Urothelium cell line (cell line): ENCODE measurements around the gene NT5C1A.

ENCODE experiments used
- DNase-seq: peaks from one replicate; pipeline ENCODE4 v3.0.0; 2011; ENCODE audit warnings: low spot score, mixed read lengths
- FAIRE-seq: peaks from 2 replicates; lab custom pipeline; 2011; peaks lifted over from hg19 to GRCh38; lab: Jason Lieb, UNC

Gene NT5C1A

GRCh38 chr1:39663559-39663958 lies 8.3 kb downstream of the NT5C1A start:
- FAIRE-seq, result no peak
- no peak for DNase-seq

- DNase-seq (no peak), FAIRE-seq (no peak)
These were observed 9.0 kb downstream of the NT5C1A start for GRCh38 chr1:39662861-39663260.

DNA sequence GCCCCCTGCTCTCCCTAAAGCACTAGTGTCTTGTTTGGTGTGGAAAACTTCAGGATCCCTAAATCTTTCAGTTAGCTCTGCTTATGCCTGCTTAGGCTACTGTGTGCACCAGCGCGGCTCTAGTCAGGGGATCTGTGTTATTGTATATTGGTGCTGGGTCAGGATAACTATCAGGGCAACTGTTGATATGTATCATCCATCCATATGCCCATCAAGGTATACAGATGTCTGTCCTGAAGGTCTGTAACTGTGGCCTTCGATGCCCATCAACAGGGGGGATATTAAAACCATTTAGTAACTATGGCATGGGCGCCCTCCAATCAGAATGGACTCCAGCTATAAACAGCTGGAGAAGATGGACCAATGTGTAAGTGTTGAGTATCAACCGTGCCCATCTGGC lies 12.4 kb downstream of the NT5C1A start:
- no peak for DNase-seq
- no peak for FAIRE-seq

DNA sequence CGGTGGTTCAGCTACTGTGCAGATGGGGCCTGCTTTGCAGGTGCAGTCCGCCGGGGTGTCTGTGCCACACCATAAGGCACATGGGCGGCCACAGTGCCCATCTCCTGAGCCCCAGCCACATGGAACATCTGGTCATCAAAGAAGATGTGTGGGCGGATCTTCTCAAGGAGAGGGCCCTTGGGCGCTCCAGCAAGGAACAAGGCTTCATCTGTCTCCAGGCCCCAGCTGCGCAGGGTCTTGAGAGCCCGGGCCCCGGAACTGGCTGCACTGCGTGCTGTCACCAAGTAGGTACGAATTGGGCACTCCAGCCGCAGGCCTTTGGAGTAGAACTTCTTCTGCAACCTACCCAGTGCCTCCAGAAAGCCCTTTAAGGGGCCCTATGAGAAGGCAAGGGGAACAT lies 12.8 kb downstream of the NT5C1A start:
- FAIRE-seq (no peak), DNase-seq (no peak)

DNA sequence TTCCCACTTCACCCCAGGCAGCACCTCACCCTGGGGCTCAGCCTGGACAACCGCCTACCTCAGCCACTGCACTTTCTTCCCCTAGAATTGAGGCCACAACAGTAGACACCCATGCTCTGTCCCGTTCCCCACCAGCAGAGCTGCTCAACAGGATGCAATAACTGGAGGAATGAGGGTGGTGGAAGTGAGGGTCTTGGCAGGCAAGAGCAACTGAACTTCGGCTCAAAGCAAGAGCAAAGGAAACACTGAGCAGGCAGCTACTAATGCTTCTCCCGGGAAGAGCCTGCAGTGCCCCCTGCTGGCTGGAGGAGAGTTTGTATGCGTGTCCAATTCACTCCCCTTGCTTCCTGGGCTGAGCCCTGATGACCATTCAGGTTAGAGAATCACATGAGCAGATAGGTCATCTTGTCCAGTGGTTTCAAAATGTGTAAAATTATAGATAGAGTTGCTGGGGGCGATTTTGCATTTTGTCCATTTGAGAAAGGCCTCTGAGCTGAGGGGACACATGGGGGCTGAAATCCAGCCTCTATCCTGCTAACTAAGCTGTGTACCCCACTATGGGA lies 13.9 kb downstream of the NT5C1A start:
- FAIRE-seq (no peak), DNase-seq (peak; percentile 73)

DNA sequence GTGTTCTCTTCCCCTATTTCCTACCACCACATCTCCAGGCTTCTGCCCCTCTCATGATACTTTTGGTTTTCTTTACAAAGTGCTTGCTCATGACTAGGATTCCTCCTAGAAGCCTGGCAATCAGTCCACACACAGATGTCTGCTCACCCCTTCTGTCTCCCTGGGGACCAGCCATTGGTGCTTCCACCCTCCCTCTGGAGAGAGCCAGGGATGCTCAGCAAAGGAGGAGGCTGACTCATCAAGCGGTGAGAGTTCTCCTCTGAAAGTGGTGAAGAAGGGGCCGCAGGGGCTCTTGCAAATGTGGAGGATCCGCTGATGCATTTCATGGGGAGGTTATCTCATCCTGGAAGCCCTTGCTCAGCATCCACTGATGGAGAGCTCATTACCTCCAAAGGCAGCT lies 14.5 kb downstream of the NT5C1A start:
- DNase-seq (no peak), FAIRE-seq (no peak)

GRCh38 chr1:39656391-39656790 lies 15.5 kb downstream of the NT5C1A start:
- no peak for DNase-seq
- no peak for FAIRE-seq

DNA sequence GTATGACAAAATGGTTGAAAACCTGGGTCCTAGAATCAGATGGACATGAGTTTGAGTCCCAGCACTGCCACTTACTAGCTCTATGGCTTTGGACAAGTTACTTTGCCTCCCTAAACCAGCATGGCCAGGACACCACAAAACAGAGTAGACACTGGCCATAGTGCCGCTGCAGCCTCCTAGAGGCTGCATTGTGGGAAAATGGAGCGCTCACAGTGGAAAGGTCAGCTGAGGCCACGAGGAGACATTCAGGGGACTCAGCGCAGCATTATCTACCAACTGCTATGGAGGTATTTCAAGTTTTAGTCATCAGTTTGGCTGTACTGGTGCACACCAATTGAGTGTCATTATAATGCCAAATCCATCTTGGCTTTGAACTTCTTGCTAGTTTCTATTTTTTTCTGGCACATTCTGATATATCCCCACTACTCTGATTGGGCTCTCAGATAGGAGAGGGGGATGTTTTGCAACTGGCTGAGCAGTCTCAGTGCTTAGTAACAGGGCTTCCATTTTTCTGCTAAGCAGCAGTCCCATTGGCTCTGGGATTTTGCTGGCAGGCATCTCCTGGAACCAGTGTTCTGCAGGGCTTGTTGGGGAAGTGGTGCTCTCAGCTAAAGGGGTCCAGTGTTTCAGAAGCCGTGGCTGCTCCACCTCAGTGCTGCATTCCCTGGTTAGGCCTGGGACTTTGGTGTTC lies 16.2 kb downstream of the NT5C1A start:
- no peak for DNase-seq
- no peak for FAIRE-seq

DNA sequence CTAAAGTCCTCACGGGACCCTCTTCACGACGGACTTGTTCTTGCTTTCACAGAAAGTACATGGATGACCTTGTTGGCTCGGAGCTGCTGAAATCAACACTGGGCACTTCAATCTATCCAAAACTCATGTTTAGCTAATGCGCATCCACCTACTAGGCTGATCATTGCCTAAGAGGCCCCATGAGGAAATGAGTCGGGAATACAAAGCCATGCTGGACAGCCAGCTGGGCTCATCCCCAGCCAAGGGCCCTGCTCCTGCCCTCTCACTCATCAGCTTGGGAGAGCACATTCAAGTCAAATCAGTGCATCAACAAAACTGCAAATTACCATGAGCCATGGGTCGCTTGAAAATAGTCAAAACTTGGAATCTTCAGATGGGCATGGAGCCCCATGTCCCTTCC lies 17.6 kb downstream of the NT5C1A start:
- DNase-seq, result no peak
- FAIRE-seq, result no peak

GRCh38 chr1:39653546-39654031 lies 18.3 kb downstream of the NT5C1A start:
- DNase-seq (peak; percentile 76), FAIRE-seq (no peak)

- DNase-seq, result no peak
- no peak for FAIRE-seq
These were observed 19.4 kb downstream of the NT5C1A start for GRCh38 chr1:39652554-39652953.

- DNase-seq, result no peak
- FAIRE-seq, result no peak
These were observed 19.8 kb downstream of the NT5C1A start for GRCh38 chr1:39652105-39652504.

DNA sequence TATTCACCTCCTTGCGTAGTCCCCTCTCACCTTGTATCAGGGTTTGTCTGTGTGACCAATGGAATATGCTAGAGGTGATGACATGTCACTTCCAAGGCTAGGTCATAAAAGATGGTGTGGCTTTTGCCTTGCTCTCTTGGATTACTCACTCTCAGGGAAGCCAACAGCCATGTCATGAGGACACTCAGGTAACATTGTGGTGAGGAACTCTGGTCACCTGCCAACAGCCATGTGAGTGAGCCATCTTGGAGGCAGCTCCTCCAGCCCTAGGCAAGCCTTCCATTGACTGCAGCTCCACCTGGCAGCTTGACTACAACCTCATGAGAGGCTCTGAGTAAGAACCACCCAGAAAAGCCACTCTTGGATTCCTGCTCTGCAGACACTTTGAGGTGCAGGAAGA lies 21.5 kb downstream of the NT5C1A start:
- no peak for DNase-seq
- FAIRE-seq, result no peak

DNA sequence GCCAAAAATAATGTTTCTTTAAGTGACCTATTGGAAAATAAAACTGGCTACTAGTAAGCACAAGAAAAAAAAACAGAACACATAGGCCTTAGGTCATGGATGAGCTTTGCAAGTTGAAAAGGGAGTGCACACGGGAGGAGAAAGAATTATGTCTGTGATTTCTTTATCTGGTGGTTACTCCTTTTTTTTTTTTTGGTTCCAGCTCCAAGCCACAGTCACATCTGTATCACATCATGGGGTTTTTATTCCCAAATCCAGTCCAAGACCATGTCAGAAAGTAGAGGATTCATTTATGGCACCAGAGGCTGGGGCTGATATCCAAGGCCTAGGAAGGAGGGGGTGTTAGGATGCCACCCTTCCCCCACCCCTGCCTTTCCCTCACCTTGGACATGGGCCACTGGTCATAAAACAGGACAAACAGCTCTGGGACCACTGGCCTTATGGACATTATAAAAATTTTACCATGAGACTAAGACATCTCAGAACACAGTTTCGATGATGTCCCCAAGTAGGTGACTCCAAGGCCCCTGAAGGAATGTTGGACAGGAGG lies 22.2 kb downstream of the NT5C1A start:
- no peak for DNase-seq
- FAIRE-seq, result no peak

DNA sequence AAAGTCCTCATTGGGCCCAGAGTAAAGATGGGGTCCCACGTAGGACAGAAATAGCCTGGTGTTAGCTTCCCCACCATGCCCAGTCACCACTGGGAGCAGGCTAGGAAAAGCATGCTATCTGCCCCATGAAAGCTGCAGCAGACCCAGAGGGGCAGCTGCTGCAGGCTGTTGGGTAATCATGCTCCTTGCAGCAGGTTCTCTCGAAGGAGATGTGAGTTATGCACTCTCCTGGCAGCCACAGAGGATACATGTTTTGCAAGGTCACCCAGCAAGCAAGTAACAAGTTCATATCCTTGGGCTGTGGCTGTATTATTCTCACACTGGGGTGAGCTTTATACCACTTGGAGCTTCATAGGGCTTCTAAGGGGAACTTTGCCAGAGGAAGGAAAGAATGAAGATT lies 23.4 kb downstream of the NT5C1A start:
- no peak for DNase-seq
- FAIRE-seq, result no peak

- DNase-seq, result no peak
- peak; percentile 68 for FAIRE-seq
These were observed 24.7 kb downstream of the NT5C1A start for GRCh38 chr1:39647247-39647646.

GRCh38 chr1:39646232-39647081 lies 25.4 kb downstream of the NT5C1A start:
- DNase-seq, result peak; percentile 37

GRCh38 chr1:39645411-39646043 lies 26.4 kb downstream of the NT5C1A start:
- no peak for FAIRE-seq
- no peak for DNase-seq

More at GRCh38 chr1:39646232-39647081, 25.4 kb downstream of the NT5C1A start:
- FAIRE-seq, result no peak

- no peak for FAIRE-seq
- DNase-seq, result no peak
These were observed 28.2 kb downstream of the NT5C1A start for GRCh38 chr1:39643705-39644104.

- DNase-seq (peak; percentile 54), FAIRE-seq (peak; percentile 40)
These were observed 29.1 kb downstream of the NT5C1A start for GRCh38 chr1:39642796-39643195.

- FAIRE-seq, result no peak
- DNase-seq, result no peak
These were observed 31.0 kb downstream of the NT5C1A start for GRCh38 chr1:39640861-39641260.
